Astrocyte (in vitro differentiated cells and primary cell): ENCODE data around the gene CLCNKA. TPM values are rescaled to one million over a fixed set of nuclear protein-coding genes. Genes with fewer than 3 reads are reported as not detected.

Experiments used
- DNase-seq: peaks from one replicate; pipeline ENCODE4 v3.0.0-alpha.2; 2010; ENCODE audit warnings: low read depth
- FAIRE-seq: peaks from 2 replicates; lab custom pipeline; 2011; peaks lifted over from hg19 to GRCh38; lab: Jason Lieb, UNC
- H2AFZ ChIP-seq: 2 replicates; pipeline ENCODE4 v1.6.0; 2012; ENCODE audit warnings: low read depth, low read length, inconsistent platforms
- H3K27ac ChIP-seq: 2 replicates; pipeline ENCODE4 v1.5.1; 2011; ENCODE audit warnings: low read depth, low read length, inconsistent platforms
- H3K27me3 ChIP-seq: 2 replicates; pipeline ENCODE4 v1.6.0; 2011; ENCODE audit warnings: low read length, inconsistent platforms; ENCODE audit not compliant: insufficient read depth
- H3K36me3 ChIP-seq: 2 replicates; pipeline ENCODE4 v1.5.1; 2011; ENCODE audit warnings: low read length, inconsistent platforms; ENCODE audit not compliant: insufficient read depth
- H3K4me1 ChIP-seq: 2 replicates; pipeline ENCODE4 v1.5.1; 2011; ENCODE audit warnings: low read length, inconsistent platforms; ENCODE audit not compliant: insufficient read depth
- H3K4me2 ChIP-seq: 2 replicates; pipeline ENCODE4 v1.6.0; 2012; ENCODE audit warnings: low read length, inconsistent platforms
- H3K4me3 ChIP-seq: 2 replicates; pipeline ENCODE4 v1.5.1; 2011; ENCODE audit warnings: low read depth, mild to moderate bottlenecking, low read length, inconsistent platforms; ENCODE audit not compliant: insufficient read depth
- H3K79me2 ChIP-seq: 2 replicates; pipeline ENCODE4 v1.6.0; 2012; ENCODE audit warnings: mild to moderate bottlenecking, low read length, inconsistent platforms; ENCODE audit not compliant: insufficient read depth
- H3K9ac ChIP-seq: 2 replicates; pipeline ENCODE4 v1.6.0; 2012; ENCODE audit warnings: mild to moderate bottlenecking, low read length, inconsistent platforms
- H3K9me3 ChIP-seq: 2 replicates; pipeline ENCODE4 v1.5.1; 2012; ENCODE audit warnings: low read depth, mild to moderate bottlenecking, low read length, inconsistent platforms; ENCODE audit not compliant: insufficient read depth
- H4K20me1 ChIP-seq: 2 replicates; pipeline ENCODE4 v1.6.0; 2012; ENCODE audit warnings: low read length, inconsistent platforms; ENCODE audit not compliant: insufficient read depth
- H3K27ac Mint-ChIP-seq: one replicate; pipeline ENCODE4 v1.8.0; 2021; ENCODE audit warnings: mild to moderate bottlenecking, mixed read lengths; ENCODE audit not compliant: unreplicated experiment
- H3K27me3 Mint-ChIP-seq: one replicate; pipeline ENCODE4 v1.8.0; 2021; ENCODE audit warnings: low read depth, mixed read lengths; ENCODE audit not compliant: unreplicated experiment
- H3K36me3 Mint-ChIP-seq: one replicate; pipeline ENCODE4 v1.8.0; 2021; ENCODE audit warnings: low read depth, mixed read lengths; ENCODE audit not compliant: unreplicated experiment
- H3K4me1 Mint-ChIP-seq: one replicate; pipeline ENCODE4 v1.8.0; 2021; ENCODE audit warnings: low read depth, mixed read lengths; ENCODE audit not compliant: unreplicated experiment
- H3K4me3 Mint-ChIP-seq: one replicate; pipeline ENCODE4 v1.8.0; 2021; ENCODE audit warnings: mild to moderate bottlenecking, moderate library complexity, mixed read lengths; ENCODE audit not compliant: unreplicated experiment
- H3K9me3 Mint-ChIP-seq: one replicate; pipeline ENCODE4 v1.8.0; 2021; ENCODE audit warnings: mild to moderate bottlenecking, mixed read lengths; ENCODE audit not compliant: unreplicated experiment
- CTCF ChIP-seq: IDR thresholded peaks from 2 replicates; pipeline ENCODE4 v1.5.1; 2011; ENCODE audit warnings: low read depth, mild to moderate bottlenecking, inconsistent platforms, low read length, moderate library complexity; ENCODE audit not compliant: insufficient read depth
- EZH2 ChIP-seq: IDR thresholded peaks from 2 replicates; pipeline ENCODE4 v1.6.1; 2012; ENCODE audit warnings: mild to moderate bottlenecking, low read length, inconsistent platforms; ENCODE audit not compliant: insufficient read depth
- total RNA-seq: library from RNA; stranded (reverse); gene quantifications from 2 replicates; pipeline ENCODE4 v1.2.1, GENCODE V29; 2021

Gene CLCNKA
- total RNA-seq, 1 donor from 2014 or later = 0.16 TPM

- H3K27ac ChIP-seq = no peak overlapping the region
- no peak overlapping the region for H3K9ac ChIP-seq
- H3K4me1 Mint-ChIP-seq = peaks cover 11% of the 10 kb centered on the region
- H3K4me2 ChIP-seq = no peak overlapping the region
- DNase-seq (no peak), FAIRE-seq (no peak)
- H2AFZ ChIP-seq = no peak overlapping the region
- H3K36me3 Mint-ChIP-seq = no peaks in the 10 kb centered on the region
- no peaks in the 10 kb centered on the region for H4K20me1 ChIP-seq
- no peak overlapping the region for H3K4me3 ChIP-seq
- H3K27me3 Mint-ChIP-seq = peaks cover 37% of the 10 kb centered on the region
- H3K36me3 ChIP-seq = no peaks in the 10 kb centered on the region
- TF ChIP-seq CTCF (no peak), EZH2 (no peak)
- no peaks in the 10 kb centered on the region for H3K27me3 ChIP-seq
- peaks cover 22% of the 10 kb centered on the region for H3K4me1 ChIP-seq
- no peaks in the 10 kb centered on the region for H3K9me3 Mint-ChIP-seq
- no peak overlapping the region for H3K27ac Mint-ChIP-seq
- no peaks in the 10 kb centered on the region for H3K9me3 ChIP-seq
- no peak overlapping the region for H3K4me3 Mint-ChIP-seq
- no peaks in the 10 kb centered on the region for H3K79me2 ChIP-seq
Measured at GRCh38 chr1:16071614-16072013, 49.8 kb downstream of the CLCNKA start.

DNA sequence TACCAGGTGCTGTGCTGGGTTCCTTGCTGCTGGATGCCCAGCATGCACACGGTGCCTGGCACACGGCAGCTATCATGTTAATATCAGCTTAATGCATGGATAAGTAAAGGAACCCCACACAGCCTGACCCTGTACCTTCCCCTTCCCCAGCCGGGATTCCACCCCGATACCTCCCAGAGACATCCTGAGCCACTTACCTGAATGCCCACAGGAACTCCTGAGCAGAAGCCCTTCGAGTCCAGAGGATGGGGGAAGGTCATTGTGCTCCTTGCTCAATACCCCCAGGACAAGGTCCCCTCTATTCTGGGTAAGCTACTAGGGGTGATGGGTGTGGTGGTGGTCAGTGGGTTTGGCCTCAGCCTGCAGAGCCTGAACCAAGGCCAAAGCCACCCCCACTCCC is 50.3 kb downstream of the CLCNKA start:
- DNase-seq (no peak), FAIRE-seq (no peak)
- Mint-ChIP-seq H3K27ac (no peak overlapping the region), H3K9me3 (no peaks in the 10 kb centered on the region), H3K36me3 (no peaks in the 10 kb centered on the region), H3K27me3 (peaks cover 39% of the 10 kb centered on the region), H3K4me1 (peaks cover 11% of the 10 kb centered on the region), H3K4me3 (peak overlapping the region; percentile 9)
- H3K36me3 ChIP-seq = no peaks in the 10 kb centered on the region
- H3K27me3 ChIP-seq = no peaks in the 10 kb centered on the region
- H2AFZ ChIP-seq = no peak overlapping the region
- H3K9ac ChIP-seq = no peak overlapping the region
- no peaks in the 10 kb centered on the region for H3K9me3 ChIP-seq
- no peak overlapping the region for H3K4me2 ChIP-seq
- H3K79me2 ChIP-seq = no peaks in the 10 kb centered on the region
- H3K27ac ChIP-seq = no peak overlapping the region
- no peak for TF ChIP-seq CTCF
- TF ChIP-seq EZH2 = no peak
- no peaks in the 10 kb centered on the region for H4K20me1 ChIP-seq
- no peak overlapping the region for H3K4me3 ChIP-seq
- H3K4me1 ChIP-seq = peaks cover 27% of the 10 kb centered on the region

DNA sequence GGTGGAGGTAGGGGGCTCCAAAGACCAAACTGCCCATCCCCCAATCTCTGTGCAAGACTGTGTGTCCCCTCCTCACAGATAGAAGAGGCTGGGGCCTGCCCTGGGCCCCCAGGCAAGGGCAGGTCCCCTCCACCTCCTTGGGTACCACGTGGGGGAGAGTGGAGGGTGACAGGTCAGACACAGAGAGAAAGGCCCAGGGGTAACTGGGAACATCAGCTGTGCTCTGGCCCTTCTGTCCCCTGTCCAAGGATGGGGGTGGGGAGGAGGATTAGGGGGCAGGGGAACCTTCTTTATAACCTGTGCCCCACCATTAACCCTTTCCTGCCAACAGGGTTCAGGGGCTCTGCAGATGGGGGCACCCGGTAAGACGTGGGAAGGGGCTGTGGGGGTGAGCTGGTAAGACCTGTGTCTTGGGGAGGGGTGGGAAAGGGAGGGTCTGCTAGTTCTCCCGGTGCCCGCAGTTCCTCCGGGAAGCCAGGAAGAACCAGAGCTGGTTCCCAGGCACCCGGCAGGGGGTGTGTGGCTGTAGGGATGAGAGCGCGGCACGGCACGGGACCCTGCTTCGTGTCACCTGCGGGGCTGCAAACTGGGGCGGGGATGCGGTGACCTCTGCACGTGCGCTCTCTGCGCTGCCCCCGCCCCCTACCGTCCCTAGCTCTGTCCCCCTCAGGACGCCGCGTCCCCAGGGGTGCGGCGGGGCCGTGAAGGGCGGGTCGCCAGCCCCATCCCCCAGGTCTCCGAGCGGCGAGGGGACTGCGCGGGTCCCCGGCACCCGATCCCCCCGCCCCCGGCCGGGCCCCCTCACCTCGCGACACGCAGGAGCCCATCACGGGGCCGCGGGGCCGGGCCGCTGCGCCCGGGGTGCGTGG is 51.0 kb downstream of the CLCNKA start:
- no peak overlapping the region for H3K27ac ChIP-seq
- Mint-ChIP-seq H3K4me3 (no peak overlapping the region), H3K27ac (no peak overlapping the region), H3K36me3 (no peaks in the 10 kb centered on the region), H3K4me1 (peaks cover 5% of the 10 kb centered on the region), H3K27me3 (peaks cover 36% of the 10 kb centered on the region), H3K9me3 (no peaks in the 10 kb centered on the region)
- H3K36me3 ChIP-seq = no peaks in the 10 kb centered on the region
- H4K20me1 ChIP-seq = no peaks in the 10 kb centered on the region
- peak overlapping the region; percentile 84 for H3K4me2 ChIP-seq
- peaks cover 32% of the 10 kb centered on the region for H3K4me1 ChIP-seq
- no peaks in the 10 kb centered on the region for H3K9me3 ChIP-seq
- no peak overlapping the region for H3K4me3 ChIP-seq
- H2AFZ ChIP-seq = peak overlapping the region; percentile 68
- H3K27me3 ChIP-seq = no peaks in the 10 kb centered on the region
- TF ChIP-seq CTCF = no peak
- TF ChIP-seq EZH2 = peak; percentile 34
- no peaks in the 10 kb centered on the region for H3K79me2 ChIP-seq
- DNase-seq (no peak), FAIRE-seq (no peak)
- H3K9ac ChIP-seq = peak overlapping the region; percentile 40
